Activated CD8-positive, alpha-beta memory T cell treated with anti-CD3 and anti-CD28 coated beads, Interleukin-2, amount 50 U/mL, for 24 hours (primary cell): ENCODE data around the gene NPIPB2.
"Not testable (repeated sequence)": the region's sequence is repeated elsewhere in the genome, so short reads cannot be mapped to it uniquely, and the experiment has no call there.

ENCODE experiments used
- DNase-seq: peaks from one replicate; pipeline ENCODE4 v3.0.0-alpha.2; 2020; ENCODE audit errors: extremely low read depth

NPIPB2 gene

GRCh38 chr16:11941945-11942344 lies at the start of gene NPIPB2:
Gene NPIPB2 (minus strand): TSS chr16:11942045. CDS start chr16:11942045, 0 bp downstream.
- not testable (repeated sequence) for DNase-seq

- no peak for DNase-seq
Observed at GRCh38 chr16:11990702-11991390, 49.0 kb upstream of the NPIPB2 start.

- no peak for DNase-seq
Observed at GRCh38 chr16:11988258-11988978, 46.6 kb upstream of the NPIPB2 start.

DNA sequence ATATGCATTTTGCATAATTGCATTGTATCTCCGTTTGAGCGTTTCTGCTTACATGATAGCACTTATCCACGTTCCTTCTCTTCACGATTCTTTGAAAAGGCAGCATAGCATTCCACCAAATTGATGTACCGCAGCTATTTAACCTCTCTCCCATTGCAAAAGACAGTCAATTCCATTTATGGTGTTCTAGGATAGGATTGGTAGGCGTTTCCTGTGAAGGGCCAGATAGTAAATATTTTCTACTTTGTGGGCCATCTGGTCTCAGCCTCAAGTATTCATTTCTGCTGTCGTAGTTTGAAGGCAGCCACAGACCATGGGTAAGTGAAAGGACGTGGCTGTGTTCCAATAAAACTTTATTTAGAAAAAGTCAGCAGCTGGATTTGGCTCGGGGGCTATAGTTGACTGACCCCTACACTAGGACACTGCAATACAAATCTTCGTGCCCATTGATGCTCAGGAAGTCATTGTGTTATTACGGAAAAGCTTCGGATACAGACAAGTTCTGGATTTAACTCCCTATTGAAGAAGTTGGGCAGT lies 44.7 kb upstream of the NPIPB2 start:
- no peak for DNase-seq

DNA sequence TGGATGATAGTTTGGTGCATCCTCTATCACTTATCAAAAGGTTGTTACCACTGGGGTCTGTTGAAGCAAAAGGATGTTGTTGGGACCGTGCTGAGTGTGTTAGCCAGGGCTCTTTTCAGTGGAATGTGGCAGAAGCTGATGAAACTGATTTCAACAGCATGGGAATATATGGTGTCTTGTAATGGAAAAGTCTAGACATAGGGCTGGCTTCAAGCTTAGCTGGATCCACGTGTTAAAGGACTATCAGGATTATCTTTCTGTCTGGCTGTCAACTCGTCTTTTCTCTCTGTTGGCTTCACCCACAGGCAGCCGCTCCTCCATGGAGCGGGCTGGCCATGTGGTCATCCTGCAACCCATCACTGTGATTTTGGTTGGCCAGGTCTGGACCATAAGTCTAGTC lies 43.4 kb upstream of the NPIPB2 start:
- no peak for DNase-seq

DNA sequence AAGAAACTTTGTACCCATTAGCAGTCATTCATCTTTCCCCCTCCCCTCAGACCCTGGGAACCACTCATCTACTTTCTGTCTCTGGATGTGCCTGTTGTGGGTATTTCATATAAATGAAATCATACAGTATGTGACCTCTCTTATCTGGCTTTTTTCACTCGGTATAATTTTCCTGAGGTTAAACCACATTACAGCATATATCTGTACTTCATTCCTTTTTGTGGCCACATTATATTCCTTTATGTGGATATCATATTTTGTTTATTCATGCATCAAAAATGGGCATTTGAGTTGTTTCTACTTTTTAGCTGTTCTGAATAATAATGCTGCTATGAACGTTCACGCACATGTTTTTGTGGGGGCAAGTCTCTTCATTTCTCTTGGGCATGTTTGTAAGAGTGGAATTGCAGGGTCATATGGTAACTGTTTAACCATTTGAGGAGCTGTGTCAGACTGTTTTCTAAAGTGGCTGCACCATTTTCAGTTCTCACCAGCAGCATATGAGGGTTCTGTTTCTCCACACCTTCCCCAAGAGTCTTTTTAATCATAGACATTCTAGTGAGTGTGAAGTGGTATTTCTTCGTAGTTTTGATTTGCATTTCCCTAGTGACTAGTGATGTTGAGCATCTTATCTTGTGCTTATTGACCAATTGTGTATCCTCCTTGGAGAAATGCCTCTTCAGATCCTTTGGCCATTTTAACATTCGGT lies 38.4 kb upstream of the NPIPB2 start:
- DNase-seq = no peak

DNA sequence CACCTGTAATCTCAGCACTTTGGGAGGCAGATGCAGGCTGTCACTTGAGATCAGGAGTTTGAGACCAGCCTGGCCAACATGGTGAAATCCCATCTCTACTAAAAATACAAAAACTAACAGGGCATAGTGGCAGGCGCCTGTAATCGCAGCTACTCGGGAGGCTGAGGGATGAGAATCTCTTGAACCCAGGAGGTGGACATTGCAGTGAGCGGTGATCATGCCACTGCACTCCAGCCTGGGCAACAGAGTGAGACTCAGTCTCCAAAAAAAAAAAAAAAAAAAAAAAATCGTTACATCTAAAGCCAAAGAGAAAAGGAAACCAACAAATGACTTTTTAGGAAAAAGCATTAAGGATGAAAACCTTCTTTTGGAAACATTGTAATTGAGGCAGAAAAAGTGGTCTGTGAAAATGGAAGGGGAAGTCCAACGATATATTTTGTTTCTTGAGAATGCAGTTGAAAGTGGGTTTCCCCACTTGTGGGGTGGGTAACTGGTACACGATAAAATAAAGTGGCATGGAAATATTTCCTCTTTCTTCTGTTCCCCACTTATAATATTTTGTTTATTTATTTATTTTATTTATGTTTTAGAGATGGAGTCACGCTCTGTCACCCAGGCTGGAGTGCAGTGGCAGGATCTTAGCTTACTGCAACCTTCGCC lies 37.3 kb upstream of the NPIPB2 start:
- no peak for DNase-seq

DNA sequence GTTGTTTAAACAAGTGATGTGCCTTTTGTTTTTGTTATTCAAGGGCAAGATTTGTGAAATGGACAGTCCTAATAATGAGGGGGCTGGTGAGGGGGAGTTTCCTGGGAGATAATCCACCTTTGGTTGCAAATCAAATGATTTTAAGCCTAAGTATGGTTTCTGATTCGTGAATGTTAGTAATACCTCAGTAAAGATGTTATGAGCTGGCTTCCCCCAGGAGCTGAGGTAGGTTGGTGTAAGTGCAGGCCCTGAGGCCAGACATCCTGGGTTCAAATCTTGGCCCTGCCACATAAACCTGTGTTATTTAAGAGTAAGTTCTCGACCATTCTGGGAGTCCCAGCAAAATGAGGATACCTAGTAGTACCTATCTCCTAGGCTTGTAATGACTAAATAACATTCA lies 36.2 kb upstream of the NPIPB2 start:
- DNase-seq = no peak

- no peak for DNase-seq
Observed at GRCh38 chr16:11977376-11978041, 35.7 kb upstream of the NPIPB2 start.

- DNase-seq = no peak
Observed at GRCh38 chr16:11976850-11977375, 35.1 kb upstream of the NPIPB2 start.

GRCh38 chr16:11973070-11973469 lies 31.2 kb upstream of the NPIPB2 start:
- DNase-seq = no peak

- DNase-seq = no peak
Observed at GRCh38 chr16:11972128-11972527, 30.3 kb upstream of the NPIPB2 start.

- not testable (repeated sequence) for DNase-seq
Observed at GRCh38 chr16:11970292-11970691, 28.4 kb upstream of the NPIPB2 start.

DNA sequence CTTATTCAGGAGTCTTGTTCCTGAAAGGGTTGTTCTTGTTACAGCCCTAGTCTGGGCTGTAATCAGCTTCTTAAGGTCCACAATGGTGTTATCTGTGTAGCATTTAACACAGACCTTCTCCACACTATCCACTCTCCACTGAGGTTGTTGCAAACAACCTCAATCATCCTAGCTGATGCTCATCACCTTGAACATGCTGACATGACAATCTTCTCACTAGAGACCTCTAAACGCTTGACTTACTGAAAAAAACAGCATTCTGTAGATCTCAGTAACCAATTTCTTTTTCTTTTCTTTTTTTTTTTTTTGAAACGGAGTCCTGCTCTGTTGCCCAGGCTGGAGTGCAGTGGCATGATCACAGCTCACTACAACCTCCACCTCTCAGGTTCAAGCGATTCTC lies 26.7 kb upstream of the NPIPB2 start:
- DNase-seq = no peak

- DNase-seq = no peak
Observed at GRCh38 chr16:11967195-11967911, 25.5 kb upstream of the NPIPB2 start.

DNA sequence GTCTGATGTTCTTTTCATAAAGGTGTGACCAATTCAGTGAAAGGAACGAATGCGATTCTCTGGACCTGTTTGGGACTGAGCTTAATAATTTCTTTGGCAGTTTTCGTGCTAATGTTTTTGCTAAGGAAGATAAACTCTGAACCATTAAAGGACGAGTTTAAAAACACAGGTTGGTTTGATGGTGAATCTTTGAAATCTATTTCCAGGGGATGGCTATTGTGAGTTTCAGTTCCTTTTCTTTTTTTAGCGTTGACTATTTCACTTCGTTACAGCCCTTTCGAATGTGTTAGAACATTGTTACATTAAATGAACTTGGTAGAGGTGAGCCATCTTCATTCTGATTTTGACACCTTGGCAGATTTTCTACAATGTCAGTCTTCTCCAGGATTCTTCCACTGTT lies 24.3 kb upstream of the NPIPB2 start:
- DNase-seq = no peak

DNA sequence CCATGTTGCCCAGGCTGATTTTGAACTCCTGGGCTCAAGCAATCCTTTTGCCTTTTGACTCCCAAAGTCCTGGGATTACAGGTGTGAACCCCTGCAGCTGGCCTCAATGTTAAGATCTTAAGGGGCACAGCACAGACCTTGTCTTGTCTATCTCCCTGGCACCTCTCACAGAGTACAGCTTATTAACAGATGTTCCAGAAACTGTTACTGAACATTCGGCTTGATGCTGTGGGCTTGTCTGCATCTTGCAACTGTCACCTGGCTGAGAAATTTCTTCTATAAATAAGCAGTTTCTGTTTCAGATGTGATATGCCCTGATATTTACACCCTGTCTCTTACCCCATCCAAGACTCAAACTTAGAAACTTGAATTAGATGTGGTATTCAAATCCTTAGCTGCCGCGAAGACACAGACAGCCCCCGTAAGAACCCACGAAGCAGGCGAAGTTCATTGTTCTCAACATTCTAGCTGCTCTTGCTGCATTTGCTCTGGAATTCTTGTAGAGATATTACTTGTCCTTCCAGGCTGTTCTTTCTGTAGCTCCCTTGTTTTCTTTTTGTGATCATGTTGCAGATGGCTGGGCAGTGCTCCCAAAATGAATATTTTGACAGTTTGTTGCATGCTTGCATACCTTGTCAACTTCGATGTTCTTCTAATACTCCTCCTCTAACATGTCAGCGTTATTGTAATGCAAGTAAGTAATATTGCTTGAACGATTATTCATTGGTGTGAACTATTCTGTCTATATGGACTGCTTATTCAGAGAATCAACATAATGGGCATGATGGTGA lies 23.1 kb upstream of the NPIPB2 start, which contains the start of gene TNFRSF17:
Gene TNFRSF17 (plus strand): TSS at position 450 of the 791 bp plus-strand sequence. CDS start 115 bp downstream, at position 565.
- no peak for DNase-seq

DNA sequence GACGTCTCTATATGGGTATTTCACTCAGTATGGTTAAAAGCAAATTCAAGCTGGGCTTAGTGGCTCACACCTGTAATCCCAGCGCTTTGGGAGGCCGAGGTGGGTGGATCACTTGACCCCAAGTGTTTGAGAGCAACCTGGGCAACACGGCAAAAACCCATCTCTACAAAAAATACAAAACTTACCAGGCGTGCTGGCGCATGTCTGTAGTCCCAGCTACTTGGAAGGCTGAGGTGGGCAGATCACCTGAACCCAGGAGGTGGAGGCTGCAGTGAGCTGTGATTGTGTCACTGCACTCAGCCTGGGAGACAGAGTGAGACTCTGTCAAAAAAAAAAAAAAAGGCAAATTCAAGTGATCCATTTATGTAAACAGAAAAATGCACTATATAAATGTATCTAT lies 21.9 kb upstream of the NPIPB2 start:
- no peak for DNase-seq

DNA sequence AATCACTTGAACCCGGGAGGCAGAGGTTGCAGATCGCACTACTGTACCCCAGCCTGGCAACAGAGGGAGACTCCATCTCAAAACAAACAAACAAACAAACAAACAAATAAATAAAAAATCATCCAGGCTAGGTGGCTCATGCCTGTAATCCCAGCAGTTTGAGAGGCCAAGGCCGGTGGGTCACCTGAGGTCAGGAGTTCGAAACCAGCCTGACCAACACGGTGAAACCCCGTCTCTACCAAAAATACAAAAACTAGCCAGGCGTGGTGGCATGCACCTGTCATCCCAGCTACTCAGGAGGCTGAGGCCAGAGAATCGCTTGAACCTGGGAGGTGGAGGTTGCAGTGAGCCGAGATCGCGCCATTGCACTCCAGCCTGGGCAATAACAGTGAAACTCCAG lies 21.1 kb upstream of the NPIPB2 start:
- DNase-seq = not testable (repeated sequence)

GRCh38 chr16:11962457-11962856 lies 20.6 kb upstream of the NPIPB2 start:
- DNase-seq = not testable (repeated sequence)
